HepG2 (cell line): ENCODE data around the gene ALS2. TPM values are rescaled to one million over a fixed set of nuclear protein-coding genes. Genes with fewer than 3 reads are reported as not detected.

Experiments
- ATAC-seq: fragments of 200-7000 bp; cut with Tn5 transposase; 3 replicates; pipeline ENCODE4 v1.9.1; 2020; ENCODE audit warnings: mild to moderate bottlenecking, moderate library complexity
- BruUV-seq: library from RNA; stranded (reverse); fragments of 400-500 nt; replicated peaks from 2 replicates; lab custom pipeline; 2021; lab: Mats Ljungman, UMichigan
- CTCF ChIA-PET: fragments of 300-600 bp; formaldehyde crosslinking; extraction: SDS; loops from one replicate; lab custom pipeline; 2021; ENCODE audit warnings: low total read pairs, inconsistent platforms, low intra/inter-chr PET ratio; lab: Yijun Ruan, JAX
- POLR2A ChIA-PET: fragments of 350-600 bp; sonication (Branson Sonifier 250); formaldehyde crosslinking; loops from one replicate; lab custom pipeline; 2020; ENCODE audit warnings: antibody characterized with exemption, inconsistent platforms; lab: Yijun Ruan, JAX
- DNase-seq: peaks from one replicate; pipeline ENCODE4 v3.0.0-alpha.2; 2015; ENCODE audit warnings: low spot score
- FAIRE-seq: peaks from 3 replicates; lab custom pipeline; 2011; peaks lifted over from hg19 to GRCh38; lab: Jason Lieb, UNC
- H2AFZ ChIP-seq: one replicate; pipeline ENCODE4 v1.6.1; 2011; ENCODE audit warnings: low read length, inconsistent platforms
- H3K27ac ChIP-seq: fragments of 300-600 bp; 3 replicates; pipeline ENCODE4 v1.8.0; 2011; ENCODE audit warnings: mixed run types, mild to moderate bottlenecking, mixed read lengths, low read length, inconsistent platforms; ENCODE audit not compliant: insufficient read depth; ENCODE audit errors: extremely low read length
- H3K27me3 ChIP-seq, 2 experiments: fragments of 200-600 bp in 1 of 2; 2 replicates in 1 of 2; 3 replicates in 1 of 2; pipeline versions ENCODE4 v1.6.0 to v1.8.0; 2011; ENCODE audit warnings: low read length in 2 of 2, mild to moderate bottlenecking in 2 of 2, moderate library complexity in 2 of 2, inconsistent platforms in 1 of 2; ENCODE audit not compliant: insufficient read depth in 2 of 2, control insufficient read depth in 1 of 2
- H3K36me3 ChIP-seq, 2 experiments: fragments of 200-600 bp in 1 of 2; replicated peaks in 1 of 2; 2 replicates in 1 of 2; 3 replicates in 1 of 2; pipeline versions ENCODE4 v1.5.1 to v1.8.0; 2011; ENCODE audit warnings: low read length in 2 of 2, inconsistent platforms in 1 of 2; ENCODE audit not compliant: insufficient read depth in 2 of 2, control insufficient read depth in 1 of 2
- H3K4me1 ChIP-seq: 2 replicates; pipeline ENCODE4 v1.5.1; 2012; ENCODE audit warnings: low read length, inconsistent platforms; ENCODE audit not compliant: insufficient read depth
- H3K4me2 ChIP-seq: 2 replicates; pipeline ENCODE4 v1.6.0; 2011; ENCODE audit warnings: low read depth, low read length, inconsistent platforms
- H3K4me3 ChIP-seq, 3 experiments: fragments of 200-600 bp in 1 of 3; sonication (generic), shearing (Covaris generic) in 1 of 3; replicated peaks in 1 of 3; 2 replicates each; pipeline ENCODE4 v1.5.1; 2011 to 2016; ENCODE audit warnings: low read length in 3 of 3, inconsistent platforms in 2 of 3, low read depth in 2 of 3, mild to moderate bottlenecking in 2 of 3, control low read depth in 1 of 3, mixed read lengths in 1 of 3; ENCODE audit not compliant: insufficient read depth in 1 of 3
- H3K79me2 ChIP-seq: one replicate; pipeline ENCODE4 v1.6.1; 2011; ENCODE audit warnings: low read length, inconsistent platforms; ENCODE audit not compliant: insufficient read depth
- H3K9ac ChIP-seq: 2 replicates; pipeline ENCODE4 v1.6.0; 2011; ENCODE audit warnings: mild to moderate bottlenecking, low read depth, low read length, inconsistent platforms; ENCODE audit not compliant: insufficient read depth
- H3K9me3 ChIP-seq: 2 replicates; pipeline ENCODE4 v1.5.1; 2012; ENCODE audit warnings: mild to moderate bottlenecking, low read length
- H4K20me1 ChIP-seq: 2 replicates; pipeline ENCODE4 v1.6.0; 2011; ENCODE audit warnings: inconsistent platforms, mild to moderate bottlenecking, low read length, moderate library complexity; ENCODE audit not compliant: insufficient read depth
- CSRNP1 ChIP-seq: sonication (generic); formaldehyde crosslinking; IDR thresholded peaks from 2 replicates; pipeline ENCODE4 v1.8.1; 2023; ENCODE audit warnings: mild to moderate bottlenecking, missing genetic modification reagents
- GMEB2 ChIP-seq: IDR thresholded peaks from 2 replicates; pipeline ENCODE4 v1.6.1; 2016; ENCODE audit warnings: missing biosample characterization, missing genetic modification reagents, low read depth
- HMGXB4 ChIP-seq, 2 experiments: sonication (generic) in 1 of 2; formaldehyde crosslinking in 1 of 2; IDR thresholded peaks; 2 replicates each; pipeline versions ENCODE4 v1.4.0 to v1.6.1; 2018 to 2020; ENCODE audit warnings: missing genetic modification reagents in 2 of 2, borderline replicate concordance in 1 of 2, low read depth in 1 of 2, mild to moderate bottlenecking in 1 of 2, missing biosample characterization in 1 of 2
- SP1 ChIP-seq, 2 experiments: fragments of 450-650 bp in 1 of 2; sonication (generic) in 1 of 2; formaldehyde crosslinking in 1 of 2; IDR thresholded peaks; 2 replicates each; pipeline versions ENCODE4 v1.4.0 to v1.6.1; 2016 to 2020; ENCODE audit warnings: missing genetic modification reagents in 1 of 2
- THAP8 ChIP-seq: sonication (generic); formaldehyde crosslinking; IDR thresholded peaks from 2 replicates; pipeline ENCODE4 v1.5.1; 2020; ENCODE audit warnings: missing genetic modification reagents, mild to moderate bottlenecking, borderline replicate concordance
- ZBTB25 ChIP-seq: IDR thresholded peaks from 2 replicates; pipeline ENCODE4 v1.6.1; 2018; ENCODE audit warnings: missing genetic modification reagents
- ZNF678 ChIP-seq: sonication (generic); formaldehyde crosslinking; IDR thresholded peaks from 2 replicates; pipeline ENCODE4 v1.4.0; 2020; ENCODE audit warnings: mild to moderate bottlenecking, missing genetic modification reagents
- ZNF740 ChIP-seq: sonication (generic); formaldehyde crosslinking; IDR thresholded peaks from 2 replicates; pipeline ENCODE4 v1.4.0; 2020; ENCODE audit warnings: missing genetic modification reagents
- ZNF749 ChIP-seq: sonication (generic); formaldehyde crosslinking; IDR thresholded peaks from 2 replicates; pipeline ENCODE4 v1.8.0; 2022; ENCODE audit warnings: mild to moderate bottlenecking, missing genetic modification reagents, moderate library complexity, borderline replicate concordance
- ZSCAN12 ChIP-seq: sonication (generic); formaldehyde crosslinking; IDR thresholded peaks from 2 replicates; pipeline ENCODE4 v1.9.0; 2021; ENCODE audit warnings: mild to moderate bottlenecking, missing genetic modification reagents
- ZXDC ChIP-seq: sonication (generic); formaldehyde crosslinking; IDR thresholded peaks from 2 replicates; pipeline ENCODE4 v1.5.0; 2020; ENCODE audit warnings: mild to moderate bottlenecking, missing genetic modification reagents
- WGBS: methylation state at CpG from one replicate; pipeline ENCODE4 v1.1.6; 2017; ENCODE audit warnings: low lambda C conversion rate; 5-methylcytosine and 5-hydroxymethylcytosine counted together
- in situ Hi-C: cut with HindIII; loops from 2 replicates; pipeline ENCODE4 v1.10.0; 2017; ENCODE audit warnings: low pct_unique_long_range_greater_than_20kb; ENCODE audit not compliant: extremely low pct_ligation_motif_present
- intact Hi-C: fragments of 100-400 bp; cut with micrococcal nuclease; formaldehyde crosslinking; loops from one replicate; pipeline ENCODE4 v1.10.0; 2022; ENCODE audit not compliant: unreplicated experiment
- polyA plus RNA-seq, 8 experiments: library from polyadenylated mRNA; depleted of rRNA in 3 of 8; stranded (reverse) in 7 of 8; unstranded in 1 of 8; fragments of >200 nt; fragmentation: Illumina TruSeq in 4 of 8; extraction: Trizol in 4 of 8; gene quantifications; 2 replicates each; pipeline versions ENCODE4 v1.2.1 to v1.2.3, GENCODE V29; 2011 to 2016; ENCODE audit warnings: low read depth in 4 of 8, missing spikeins in 1 of 8, mixed read lengths in 1 of 8; ENCODE audit not compliant: insufficient read depth in 1 of 8
- total RNA-seq, 5 experiments: library from RNA; depleted of rRNA; stranded (reverse); fragments of >200 nt; fragmentation: Illumina TruSeq; extraction: Trizol; gene quantifications; 2 replicates each; pipeline ENCODE4 v1.2.3, GENCODE V29; 2016; ENCODE audit warnings: low read depth in 1 of 5

ALS2 gene
- total and polyA plus RNA-seq, 2 of the 13 experiments (the other 11 are each of a cell fraction or from before 2014, with no cell fraction given), result 12.7 to 19.3 TPM

GRCh38 chr2:201712726-201713125, 68.0 kb downstream of the ALS2 start (continued):
- TF ChIP-seq CSRNP1 (CRISPR knock-in tag), result no peak

- 94% methylated on average over 5 of the region's 5 CpGs for WGBS
- Histone ChIP-seq H3K79me2 (no peaks in the 10 kb centered on the region), H4K20me1 (no peaks in the 10 kb centered on the region), H3K27ac (no peak overlapping the region), H3K4me1 (no peaks in the 10 kb centered on the region), H3K4me3 (no peak overlapping the region), H3K27me3 (no peaks in the 10 kb centered on the region), H3K9ac (no peak overlapping the region), H3K9me3 (no peaks in the 10 kb centered on the region), H3K4me2 (no peak overlapping the region), H3K36me3 (peaks cover 11 to 20% of the 10 kb centered on the region in 2 experiments), H2AFZ (no peak overlapping the region)
- ATAC-seq (no peak), FAIRE-seq (no peak), DNase-seq (no peak)
- intact Hi-C loops (no loop called here), in situ Hi-C loops (no loop called here)
- no TSS peak for BruUV-seq
- POLR2A ChIA-PET, result no interaction called here
- CTCF ChIA-PET, result no interaction called here
- no peak for TF ChIP-seq THAP8 (CRISPR knock-in tag)
- TF ChIP-seq ZSCAN12 (CRISPR knock-in tag), result no peak
- no peak for TF ChIP-seq GMEB2 (CRISPR knock-in tag)
- no peak for TF ChIP-seq ZBTB25 (CRISPR knock-in tag)
- TF ChIP-seq SP1 (IDR thresholded peaks at IDR 0.05), result no peak
- TF ChIP-seq SP1 (CRISPR knock-in tag; IDR thresholded peaks at IDR 0.05), result no peak
- no peak for TF ChIP-seq ZNF749 (CRISPR knock-in tag)
- TF ChIP-seq HMGXB4 (CRISPR knock-in tag; IDR thresholded peaks at IDR 0.05; ENCODE audit: borderline replicate concordance in 1 of 2, low read depth in 1 of 2), result no peak
- TF ChIP-seq ZXDC (CRISPR knock-in tag), result no peak
- TF ChIP-seq ZNF678 (CRISPR knock-in tag), result no peak
- TF ChIP-seq ZNF740, result no peak
These were observed 71.0 kb downstream of the ALS2 start for GRCh38 chr2:201709747-201710146.
